Calu3 (cell line): ENCODE measurements around the gene PRKN. TPM values are rescaled to one million over a fixed set of nuclear protein-coding genes. Genes with fewer than 3 reads are reported as not detected.
"Not testable (repeated sequence)": the region's sequence is repeated elsewhere in the genome, so short reads cannot be mapped to it uniquely, and the experiment has no call there.

Experiments used
- BruUV-seq: library from RNA; stranded (reverse); fragments of 400-500 nt; replicated peaks from 2 replicates; lab custom pipeline; 2021; lab: Mats Ljungman, UMichigan
- CTCF ChIA-PET: fragments of 300-600 bp; sonication (Branson Sonifier 250); formaldehyde crosslinking; loops from one replicate; lab custom pipeline; 2022; ENCODE audit warnings: antibody characterized with exemption; lab: Charles Lee
- DNase-seq: peaks from one replicate; pipeline ENCODE4 v3.0.0; 2022
- H3K27ac Mint-ChIP-seq: one replicate; pipeline ENCODE4 v1.8.0; 2022; ENCODE audit warnings: mixed read lengths; ENCODE audit not compliant: unreplicated experiment
- H3K27me3 Mint-ChIP-seq: one replicate; pipeline ENCODE4 v1.8.0; 2022; ENCODE audit warnings: mixed read lengths; ENCODE audit not compliant: unreplicated experiment
- H3K36me3 Mint-ChIP-seq: one replicate; pipeline ENCODE4 v1.8.0; 2022; ENCODE audit warnings: mild to moderate bottlenecking, moderate library complexity, mixed read lengths; ENCODE audit not compliant: insufficient read depth, unreplicated experiment
- H3K4me1 Mint-ChIP-seq: one replicate; pipeline ENCODE4 v1.8.0; 2022; ENCODE audit warnings: mild to moderate bottlenecking, low read depth, mixed read lengths; ENCODE audit not compliant: unreplicated experiment
- H3K4me3 Mint-ChIP-seq: one replicate; pipeline ENCODE4 v1.8.0; 2022; ENCODE audit warnings: mild to moderate bottlenecking, low read depth, moderate library complexity, mixed read lengths; ENCODE audit not compliant: unreplicated experiment
- H3K9me3 Mint-ChIP-seq: one replicate; pipeline ENCODE4 v1.8.0; 2022; ENCODE audit warnings: low read depth, mixed read lengths; ENCODE audit not compliant: unreplicated experiment
- intact Hi-C: fragments of 100-400 bp; cut with micrococcal nuclease; formaldehyde crosslinking; loops from one replicate; pipeline ENCODE4 v1.10.0; 2022; ENCODE audit not compliant: unreplicated experiment
- total RNA-seq: library from RNA; stranded (reverse); gene quantifications from 2 replicates; pipeline ENCODE4 v1.2.3, GENCODE V29; 2022
- TF ChIP-seq, protein P1 (sequence below): fragments of 200-600 bp; IDR thresholded peaks from one replicate; pipeline ENCODE4 v1.8.0; 2022; ENCODE audit warnings: antibody characterized with exemption; ENCODE audit not compliant: unreplicated experiment

PRKN gene
- total RNA-seq, 1 experiment from 2014 or later, result 3.8 TPM

DNA sequence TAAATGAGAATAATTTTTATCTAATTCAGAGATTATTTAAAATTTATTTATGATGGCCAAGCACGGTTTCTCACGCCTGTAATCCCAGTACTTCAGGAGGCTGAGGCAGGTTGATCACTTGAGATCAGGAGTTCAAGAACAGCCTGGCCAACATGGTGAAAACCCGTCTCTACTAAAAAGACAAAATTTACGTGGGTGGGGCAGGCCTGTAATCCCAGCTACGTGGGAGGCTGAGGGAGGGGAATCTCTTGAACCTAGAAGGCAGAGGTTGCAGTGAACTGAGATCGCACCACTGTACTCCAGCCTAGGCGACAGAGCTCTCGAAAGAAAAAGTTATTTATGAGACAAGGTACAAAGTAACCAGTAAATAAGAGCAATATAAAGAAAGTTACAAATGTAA, 1394.2 kb downstream of the PRKN start:
- Mint-ChIP-seq H3K4me1 (no peaks in the 10 kb centered on the region), H3K9me3 (no peaks in the 10 kb centered on the region), H3K36me3 (no peaks in the 10 kb centered on the region), H3K4me3 (no peak overlapping the region), H3K27ac (no peak overlapping the region), H3K27me3 (no peaks in the 10 kb centered on the region)
- TF ChIP-seq, protein P1, sequence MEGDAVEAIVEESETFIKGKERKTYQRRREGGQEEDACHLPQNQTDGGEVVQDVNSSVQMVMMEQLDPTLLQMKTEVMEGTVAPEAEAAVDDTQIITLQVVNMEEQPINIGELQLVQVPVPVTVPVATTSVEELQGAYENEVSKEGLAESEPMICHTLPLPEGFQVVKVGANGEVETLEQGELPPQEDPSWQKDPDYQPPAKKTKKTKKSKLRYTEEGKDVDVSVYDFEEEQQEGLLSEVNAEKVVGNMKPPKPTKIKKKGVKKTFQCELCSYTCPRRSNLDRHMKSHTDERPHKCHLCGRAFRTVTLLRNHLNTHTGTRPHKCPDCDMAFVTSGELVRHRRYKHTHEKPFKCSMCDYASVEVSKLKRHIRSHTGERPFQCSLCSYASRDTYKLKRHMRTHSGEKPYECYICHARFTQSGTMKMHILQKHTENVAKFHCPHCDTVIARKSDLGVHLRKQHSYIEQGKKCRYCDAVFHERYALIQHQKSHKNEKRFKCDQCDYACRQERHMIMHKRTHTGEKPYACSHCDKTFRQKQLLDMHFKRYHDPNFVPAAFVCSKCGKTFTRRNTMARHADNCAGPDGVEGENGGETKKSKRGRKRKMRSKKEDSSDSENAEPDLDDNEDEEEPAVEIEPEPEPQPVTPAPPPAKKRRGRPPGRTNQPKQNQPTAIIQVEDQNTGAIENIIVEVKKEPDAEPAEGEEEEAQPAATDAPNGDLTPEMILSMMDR, result no peak
- CTCF ChIA-PET, result no interaction called here
- no TSS peak for BruUV-seq
- no peak for DNase-seq
- intact Hi-C loops, result no loop called here

DNA sequence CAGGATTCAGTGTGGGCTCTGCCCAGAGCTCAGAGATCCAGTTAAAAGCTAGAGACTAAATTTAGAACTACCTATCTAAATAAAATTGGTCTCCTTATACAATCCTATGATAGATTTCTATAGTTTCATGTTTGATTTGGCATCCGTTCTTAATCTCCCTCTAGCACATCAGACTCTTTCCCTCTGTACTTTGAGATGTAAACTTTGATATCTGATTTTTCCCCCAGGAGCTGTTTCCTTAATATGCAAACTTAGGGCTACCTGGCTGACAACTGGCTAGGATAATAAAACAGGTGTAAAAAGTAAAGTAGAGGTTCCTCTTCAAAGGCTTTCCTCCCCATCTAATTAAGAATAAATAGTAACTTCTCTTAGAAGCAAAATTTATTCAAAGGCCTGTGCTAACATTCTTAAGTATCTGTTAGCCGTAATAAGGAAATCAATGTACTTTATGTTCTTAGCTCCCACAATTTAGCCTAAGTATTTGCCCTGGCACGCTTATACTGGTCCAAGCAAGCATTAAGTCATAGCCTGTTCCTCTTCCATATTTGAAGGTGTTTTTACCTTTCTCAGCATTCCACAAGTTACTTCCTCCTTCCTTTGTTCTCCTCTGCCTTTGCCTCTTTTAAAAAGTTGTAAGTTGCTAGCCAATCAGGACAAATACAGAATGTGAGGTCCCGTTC, 1396.0 kb downstream of the PRKN start:
- H3K27me3 Mint-ChIP-seq, H3K4me1 Mint-ChIP-seq, H3K4me3 Mint-ChIP-seq, H3K9me3 Mint-ChIP-seq, BruUV-seq, intact Hi-C loops, H3K27ac Mint-ChIP-seq, DNase-seq, H3K36me3 Mint-ChIP-seq: not testable (repeated sequence)
- CTCF ChIA-PET, result interaction anchor here (0.7 kb wide), 1 partner anchor 1344 kb away, joined by 3 read pairs; no protein-coding TSS in a partner anchor

DNA sequence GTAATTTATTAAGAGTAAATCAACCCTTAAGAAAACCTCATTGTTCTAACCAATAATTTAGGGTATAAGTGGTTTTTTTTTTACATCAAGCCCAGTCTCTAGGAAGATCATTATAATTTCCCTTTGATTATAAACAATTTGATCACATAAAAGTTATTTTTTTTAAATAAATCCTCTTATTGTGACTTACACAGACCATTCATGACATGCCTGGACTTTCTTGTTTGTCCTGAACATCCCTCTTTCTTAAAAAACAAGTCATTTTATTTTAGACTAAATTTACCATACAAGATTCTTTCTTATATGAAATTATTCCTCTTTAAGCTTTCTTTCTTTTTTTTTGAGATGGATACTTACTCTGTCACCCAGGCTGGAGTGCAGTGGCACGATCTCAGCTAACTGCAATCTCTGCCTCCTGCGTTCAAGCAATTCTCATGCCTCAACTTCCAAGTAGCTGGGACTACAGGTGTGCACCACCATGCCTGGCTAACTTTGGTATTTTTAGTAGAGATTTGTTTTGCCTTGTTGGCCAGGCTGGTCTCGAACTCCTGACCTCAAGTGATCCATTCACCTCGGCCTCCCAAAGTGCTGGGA, 1400.1 kb downstream of the PRKN start:
- Mint-ChIP-seq H3K4me1 (no peaks in the 10 kb centered on the region), H3K9me3 (peaks cover 2% of the 10 kb centered on the region), H3K36me3 (no peaks in the 10 kb centered on the region), H3K4me3 (no peak overlapping the region), H3K27ac (no peak overlapping the region), H3K27me3 (no peaks in the 10 kb centered on the region)
- no peak for DNase-seq
- CTCF ChIA-PET, result no interaction called here
- TF ChIP-seq, protein P1, result no peak
- no TSS peak for BruUV-seq
- intact Hi-C loops, result no loop called here

DNA sequence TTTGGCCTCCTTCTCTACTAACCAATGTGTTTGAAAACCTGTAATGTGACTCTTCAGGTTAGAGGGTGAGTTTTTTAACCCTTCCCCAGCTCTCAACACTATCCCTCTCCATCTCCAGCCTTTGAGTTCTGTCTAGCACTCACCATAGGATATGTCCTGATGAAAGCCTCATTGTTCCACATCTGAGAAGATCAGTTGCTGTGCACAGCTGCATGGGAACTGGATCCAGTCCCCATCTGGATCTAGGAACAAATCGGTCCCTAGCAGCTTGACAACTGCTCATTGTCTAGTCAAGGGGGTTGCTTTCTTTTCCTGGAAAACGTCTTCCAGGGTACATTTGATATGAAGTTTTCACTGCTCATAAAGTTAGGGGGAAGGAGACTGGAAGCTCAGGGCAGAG, 1408.3 kb downstream of the PRKN start:
- BruUV-seq, result no TSS peak
- Mint-ChIP-seq H3K4me3 (no peak overlapping the region), H3K9me3 (peaks cover 6% of the 10 kb centered on the region), H3K36me3 (no peaks in the 10 kb centered on the region), H3K27ac (peak overlapping the region; percentile 74), H3K4me1 (peaks cover 29% of the 10 kb centered on the region), H3K27me3 (no peaks in the 10 kb centered on the region)
- TF ChIP-seq, protein P1, result no peak
- CTCF ChIA-PET, result interaction anchor here (0.5 to 0.7 kb wide), 2 partner anchors 45 to 1488 kb away, joined by 3 to 6 read pairs; partner anchors contain the start of gene AGPAT4
- intact Hi-C loops, result loop anchor here (5.0 kb wide), 2 partner anchors 47 to 48 kb away; partner anchors contain the start of gene AGPAT4
- no peak for DNase-seq
